Stimulated activated CD4-positive, alpha-beta T cell treated with anti-CD3 and anti-CD28 coated beads, Interleukin-2, amount 100 ng/mL, for 4 hours (primary cell): ENCODE data around the gene TAS2R9.
"Not testable (repeated sequence)": the region's sequence is repeated elsewhere in the genome, so short reads cannot be mapped to it uniquely, and the experiment has no call there.

Experiments
- DNase-seq: peaks from one replicate; pipeline ENCODE4 v3.0.0-alpha.2; 2020; ENCODE audit warnings: low read depth

TAS2R9 gene

GRCh38 chr12:10810068-10810467 lies at the start of gene TAS2R9:
Gene TAS2R9 (minus strand): TSS chr12:10810168. CDS start chr12:10810075, 93 bp downstream.
- no peak for DNase-seq

GRCh38 chr12:10855807-10856206 lies 45.8 kb upstream of the TAS2R9 start:
- no peak for DNase-seq

- DNase-seq: no peak
Observed at GRCh38 chr12:10853776-10854175, 43.8 kb upstream of the TAS2R9 start.

- DNase-seq: no peak
Observed at GRCh38 chr12:10851243-10851858, 41.4 kb upstream of the TAS2R9 start.

GRCh38 chr12:10849425-10849878 lies 39.5 kb upstream of the TAS2R9 start, which contains the start of gene PRR4:
Gene PRR4 (minus strand): TSS chr12:10849475. CDS start chr12:10849437, 38 bp downstream.
- no peak for DNase-seq

- no peak for DNase-seq
Observed at GRCh38 chr12:10847744-10848143, 37.8 kb upstream of the TAS2R9 start.

- no peak for DNase-seq
Observed at GRCh38 chr12:10842862-10843261, 32.9 kb upstream of the TAS2R9 start.

GRCh38 chr12:10838461-10838860 lies 28.5 kb upstream of the TAS2R9 start:
- DNase-seq: no peak

GRCh38 chr12:10829994-10830393 lies 20.0 kb upstream of the TAS2R9 start:
- no peak for DNase-seq

GRCh38 chr12:10826258-10826657 lies 16.3 kb upstream of the TAS2R9 start, which contains the start of gene TAS2R10:
Gene TAS2R10 (minus strand): TSS chr12:10826358. CDS start chr12:10826269, 89 bp downstream.
- DNase-seq: no peak

- DNase-seq: no peak
Observed at GRCh38 chr12:10824957-10825356, 15.0 kb upstream of the TAS2R9 start.

- DNase-seq: no peak
Observed at GRCh38 chr12:10811883-10812536, 2.0 kb upstream of the TAS2R9 start.

GRCh38 chr12:10807186-10807585 lies 2.8 kb downstream of the TAS2R9 start, which contains the start of gene TAS2R8:
Gene TAS2R8 (minus strand): TSS chr12:10807286. CDS start chr12:10806980, 306 bp downstream.
- no peak for DNase-seq

- DNase-seq: no peak
Observed at GRCh38 chr12:10802587-10802986, 7.4 kb downstream of the TAS2R9 start, which contains the start of gene TAS2R7. Gene TAS2R7 (minus strand): TSS chr12:10802627. CDS start chr12:10802570, 57 bp downstream.

- no peak for DNase-seq
Observed at GRCh38 chr12:10801741-10802140, 8.2 kb downstream of the TAS2R9 start.

GRCh38 chr12:10794222-10794621 lies 15.7 kb downstream of the TAS2R9 start:
- DNase-seq: no peak

GRCh38 chr12:10791769-10792168 lies 18.2 kb downstream of the TAS2R9 start:
- DNase-seq: not testable (repeated sequence)

GRCh38 chr12:10783252-10783651 lies 26.7 kb downstream of the TAS2R9 start:
- DNase-seq: no peak

- no peak for DNase-seq
Observed at GRCh38 chr12:10779103-10779502, 30.9 kb downstream of the TAS2R9 start.

GRCh38 chr12:10771132-10771733 lies 38.7 kb downstream of the TAS2R9 start:
- DNase-seq: no peak

GRCh38 chr12:10759657-10760056 lies 50.3 kb downstream of the TAS2R9 start:
- DNase-seq: no peak
